ENCODE data around the gene KCTD2.

- TF ChIP-seq CTCF (IDR thresholded peaks at IDR 0.05): no peak
- no peak for TF ChIP-seq EP300 (IDR thresholded peaks at IDR 0.05)
- TF ChIP-seq POLR2AphosphoS5 (IDR thresholded peaks at IDR 0.05): no peak
- TF ChIP-seq POLR2A (IDR thresholded peaks at IDR 0.05): no peak
Measured at GRCh38 chr17:75060434-75061054, 13.5 kb downstream of the KCTD2 start.

Data from suprapubic skin (tissue), 4 donors.